C4-2B (cell line): ENCODE measurements around the gene INPPL1.

ENCODE experiments used
- CTCF ChIP-seq: fragments of 450-650 bp; conservative IDR thresholded peaks from 2 replicates; pipeline ENCODE4 v1.5.1; 2017; ENCODE audit warnings: mild to moderate bottlenecking
- ZFX ChIP-seq: fragments of 450-650 bp; IDR thresholded peaks from 2 replicates; pipeline ENCODE4 v1.6.1; 2017

GRCh38 chr11:72243173-72244059, 18.8 kb downstream of the INPPL1 start:
- TF ChIP-seq CTCF (no peak), ZFX (no peak)
